Superior temporal gyrus (tissue), 1 donor: ENCODE results near the gene VSTM2L.
"Not testable (repeated sequence)": the region's sequence is repeated elsewhere in the genome, so short reads cannot be mapped to it uniquely, and the experiment has no call there.

ENCODE experiments used
- DNase-seq: peaks from one replicate; pipeline ENCODE4 v3.0.0-alpha.2; 2016; ENCODE audit errors: extremely low spot score

VSTM2L gene, protein sequence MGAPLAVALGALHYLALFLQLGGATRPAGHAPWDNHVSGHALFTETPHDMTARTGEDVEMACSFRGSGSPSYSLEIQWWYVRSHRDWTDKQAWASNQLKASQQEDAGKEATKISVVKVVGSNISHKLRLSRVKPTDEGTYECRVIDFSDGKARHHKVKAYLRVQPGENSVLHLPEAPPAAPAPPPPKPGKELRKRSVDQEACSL

DNA sequence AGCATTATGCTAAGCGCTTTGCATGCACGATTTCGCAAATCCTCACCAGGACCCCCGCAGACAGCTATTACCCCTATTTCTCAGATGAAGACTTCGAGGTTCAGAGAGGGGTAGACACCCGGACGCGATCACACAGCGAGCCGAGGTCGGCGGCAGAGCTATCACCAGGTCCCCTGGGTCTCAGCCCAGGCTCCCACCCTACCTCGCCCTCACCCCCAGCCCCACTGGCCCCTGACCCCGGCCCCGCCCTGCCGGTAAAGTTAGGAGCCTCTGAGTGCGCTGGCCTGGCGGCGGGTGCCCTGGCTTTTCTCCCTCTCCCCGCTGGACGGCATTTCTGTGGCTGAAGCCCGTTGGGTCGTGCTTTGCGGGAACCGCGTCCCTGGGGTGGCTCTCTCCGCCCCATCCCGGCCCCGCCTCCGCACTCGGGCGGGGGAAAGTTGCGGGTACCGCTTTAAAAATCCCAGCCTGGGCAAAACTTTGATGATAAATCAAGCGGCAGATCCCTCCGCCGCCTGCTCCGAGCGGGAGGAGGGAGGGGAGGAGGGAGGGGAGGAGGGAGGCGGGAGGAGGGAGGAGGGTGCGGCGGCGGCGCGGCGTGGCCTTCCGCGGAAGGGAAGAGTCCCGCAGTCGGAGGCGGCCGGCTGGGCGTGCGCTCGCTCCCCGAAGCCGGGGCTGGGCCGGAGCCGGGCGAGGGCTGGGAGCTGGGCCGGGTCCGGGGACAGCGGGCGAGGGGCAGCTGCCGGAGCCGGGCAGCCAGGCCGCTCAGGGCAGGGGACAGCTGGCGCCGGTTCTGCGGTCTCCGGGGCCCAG is at the start of gene VSTM2L:
TSS of gene VSTM2L (plus strand) at position 624 of the 810 bp plus-strand sequence. CDS start 224 bp downstream, outside the sequence.
- DNase-seq, result no peak

DNA sequence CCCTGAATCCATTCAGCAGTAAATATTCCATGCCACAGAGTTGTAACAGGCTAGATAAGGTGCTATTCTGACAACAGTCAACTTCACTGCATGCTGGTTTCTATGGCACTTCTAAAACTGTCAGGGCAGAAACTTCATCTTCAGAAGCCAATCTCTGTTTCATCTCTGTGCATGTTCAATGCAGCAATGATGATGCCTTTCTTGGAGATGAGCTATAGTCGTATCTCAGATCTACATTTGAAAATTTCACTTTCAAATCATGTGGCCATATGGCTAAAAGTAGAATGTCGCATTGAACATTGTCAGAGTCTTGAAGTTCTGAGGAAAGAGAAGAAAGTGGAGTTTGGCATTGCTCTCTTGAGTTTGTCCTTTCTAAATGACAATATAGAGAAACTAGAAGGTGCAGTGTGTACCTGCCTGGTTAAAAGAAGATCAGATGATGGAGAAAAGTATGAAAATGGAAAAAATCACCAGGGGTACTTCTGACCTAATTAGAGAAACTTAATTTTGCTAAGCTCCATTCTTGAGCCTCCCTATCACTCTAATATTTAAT is 49.0 kb upstream of the VSTM2L start:
- DNase-seq, result no peak

DNA sequence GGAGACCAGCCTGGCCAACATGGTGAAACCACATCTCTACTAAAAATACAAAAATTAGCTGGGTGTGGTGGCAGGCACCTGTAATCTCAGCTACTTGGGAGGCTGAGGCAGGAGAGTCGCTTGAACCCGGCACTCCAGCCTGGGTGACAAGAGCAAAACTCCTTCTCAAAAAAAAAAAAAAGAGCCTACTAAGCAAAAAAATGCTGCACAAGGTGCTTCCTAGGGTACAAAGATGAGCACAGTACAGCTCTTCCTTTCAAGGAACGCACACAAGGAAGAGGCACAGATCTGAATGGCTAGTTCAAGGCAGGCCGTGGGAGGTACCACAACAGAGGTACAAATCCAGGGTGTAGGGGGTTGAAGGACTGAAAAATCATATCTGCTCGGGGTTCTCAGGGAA is 46.9 kb upstream of the VSTM2L start:
- not testable (repeated sequence) for DNase-seq

DNA sequence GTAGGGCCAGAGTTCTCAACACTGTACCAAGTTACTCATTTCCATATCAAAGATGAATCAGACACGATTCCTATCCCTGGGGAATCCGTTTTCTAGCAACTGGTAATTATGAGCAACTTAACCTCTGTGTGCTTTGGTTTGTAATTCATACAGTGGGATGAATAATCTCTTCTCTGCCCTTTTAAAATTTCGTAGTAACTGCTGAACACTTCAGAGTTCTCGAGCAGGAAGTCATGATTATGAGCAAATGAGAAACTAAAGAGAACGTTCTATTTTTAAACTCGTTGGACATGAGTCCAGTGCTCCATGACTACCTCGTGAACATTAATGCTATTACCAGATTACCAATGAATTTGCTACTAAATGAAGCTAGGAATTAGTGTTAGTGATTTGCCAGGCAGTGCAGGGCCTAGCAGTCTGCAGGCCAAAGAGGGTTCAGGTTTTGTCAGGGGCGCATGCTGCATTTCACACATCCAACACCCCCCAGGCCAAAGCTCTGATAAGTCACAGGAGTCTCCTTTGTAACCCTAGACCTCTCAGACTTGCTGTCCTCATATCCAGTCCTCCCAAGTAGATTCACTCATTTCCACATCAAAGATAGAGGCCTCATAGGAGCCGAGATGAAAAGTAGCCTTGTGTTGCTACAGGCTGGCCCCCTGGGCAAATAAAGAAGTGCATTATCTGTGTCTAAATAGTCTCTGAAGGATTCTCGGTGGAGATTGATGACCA is 45.8 kb upstream of the VSTM2L start:
- DNase-seq, result no peak

DNA sequence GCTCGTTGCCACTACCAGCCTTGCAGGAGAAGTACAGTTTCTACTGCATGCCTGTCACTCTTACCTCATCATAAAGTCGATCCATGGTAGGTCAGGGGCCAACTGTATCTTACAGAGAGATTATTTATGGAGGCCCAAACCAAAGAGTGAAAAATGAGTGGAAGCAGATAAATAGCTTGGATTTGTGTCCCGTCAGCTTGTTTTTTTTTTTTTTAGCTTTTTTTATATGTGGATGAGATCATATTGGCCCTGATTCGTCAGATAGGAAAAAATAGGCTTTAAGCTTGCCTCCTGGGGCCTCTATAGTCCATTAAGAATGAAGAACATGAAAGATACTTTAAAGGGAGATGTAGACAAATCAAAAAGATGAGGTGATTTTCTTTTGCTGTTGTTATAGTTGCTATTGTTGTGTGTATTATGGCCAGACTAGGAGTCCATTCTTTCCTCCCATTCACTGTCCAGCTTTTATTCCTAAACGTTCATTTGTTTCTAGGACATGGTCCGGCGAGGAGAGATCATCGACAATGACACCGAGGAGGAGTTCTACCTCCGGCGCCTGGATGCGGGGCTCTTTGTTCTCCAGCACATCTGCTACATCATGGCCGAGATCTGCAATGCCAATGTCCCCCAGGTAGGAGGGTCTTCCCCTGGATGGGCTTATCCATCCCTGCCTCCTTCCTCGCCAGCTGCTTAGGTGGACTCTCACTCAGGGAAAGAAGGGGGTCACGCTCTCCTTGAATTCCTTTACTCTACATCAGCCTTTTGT is 43.3 kb upstream of the VSTM2L start:
- no peak for DNase-seq

DNA sequence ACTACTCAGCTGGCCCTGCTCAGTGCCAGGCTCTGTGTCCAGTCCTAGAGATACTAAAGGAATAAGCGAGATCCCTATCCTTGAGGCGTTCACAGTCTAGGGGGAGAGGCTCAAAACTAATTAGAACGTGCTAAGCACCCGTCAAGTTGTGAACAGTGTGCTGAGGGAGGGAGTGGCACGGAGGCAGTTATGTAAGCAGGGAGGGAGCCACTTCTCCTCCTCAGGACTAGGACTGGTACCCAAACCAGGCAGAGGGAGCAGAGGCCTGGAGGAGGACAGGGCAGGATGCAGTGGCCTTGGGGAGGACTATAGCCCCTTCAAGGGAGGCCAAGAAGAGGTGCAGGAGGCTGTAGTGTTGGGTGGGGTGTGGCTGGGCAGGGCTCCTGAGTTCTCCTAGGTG is 39.6 kb upstream of the VSTM2L start:
- no peak for DNase-seq

DNA sequence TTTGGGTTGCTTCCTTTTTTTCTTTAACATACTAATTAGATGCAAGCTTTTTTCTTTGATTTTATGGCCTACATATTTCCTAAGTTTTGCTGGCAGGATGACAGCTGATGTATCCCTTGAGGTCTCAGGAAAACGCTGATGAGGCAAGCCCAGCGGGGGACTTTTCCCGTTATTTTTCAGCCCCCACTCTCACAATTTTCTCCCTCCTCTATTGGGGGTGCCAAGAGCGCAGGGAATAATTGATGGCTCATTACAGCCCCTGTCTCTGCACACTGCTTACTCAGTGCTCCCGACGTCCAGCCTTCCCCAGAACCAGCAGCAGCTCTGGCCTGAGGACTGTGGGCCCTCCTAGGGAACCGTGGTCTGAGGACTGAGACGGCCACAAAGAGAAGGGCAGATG is 38.6 kb upstream of the VSTM2L start:
- no peak for DNase-seq

DNA sequence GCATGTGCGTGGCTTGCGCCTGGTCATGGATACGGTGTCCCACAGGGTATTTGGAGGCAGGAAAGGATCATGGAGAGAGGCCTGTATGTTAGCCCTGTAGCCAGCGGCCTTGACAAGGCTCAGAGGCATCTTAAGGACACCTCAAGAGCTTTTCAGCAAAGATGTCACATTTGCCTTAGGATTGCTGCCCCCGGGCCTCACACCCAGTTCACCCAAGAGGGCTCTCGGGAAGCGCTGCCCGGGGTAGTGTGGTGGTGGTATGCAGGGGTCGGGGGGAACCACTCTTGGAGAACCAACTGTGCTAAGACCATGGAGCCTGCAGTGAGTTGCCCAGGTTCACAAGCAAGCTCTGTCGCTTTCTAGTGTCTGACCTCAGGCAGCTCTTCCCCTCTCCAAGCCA is 36.9 kb upstream of the VSTM2L start:
- no peak for DNase-seq

DNA sequence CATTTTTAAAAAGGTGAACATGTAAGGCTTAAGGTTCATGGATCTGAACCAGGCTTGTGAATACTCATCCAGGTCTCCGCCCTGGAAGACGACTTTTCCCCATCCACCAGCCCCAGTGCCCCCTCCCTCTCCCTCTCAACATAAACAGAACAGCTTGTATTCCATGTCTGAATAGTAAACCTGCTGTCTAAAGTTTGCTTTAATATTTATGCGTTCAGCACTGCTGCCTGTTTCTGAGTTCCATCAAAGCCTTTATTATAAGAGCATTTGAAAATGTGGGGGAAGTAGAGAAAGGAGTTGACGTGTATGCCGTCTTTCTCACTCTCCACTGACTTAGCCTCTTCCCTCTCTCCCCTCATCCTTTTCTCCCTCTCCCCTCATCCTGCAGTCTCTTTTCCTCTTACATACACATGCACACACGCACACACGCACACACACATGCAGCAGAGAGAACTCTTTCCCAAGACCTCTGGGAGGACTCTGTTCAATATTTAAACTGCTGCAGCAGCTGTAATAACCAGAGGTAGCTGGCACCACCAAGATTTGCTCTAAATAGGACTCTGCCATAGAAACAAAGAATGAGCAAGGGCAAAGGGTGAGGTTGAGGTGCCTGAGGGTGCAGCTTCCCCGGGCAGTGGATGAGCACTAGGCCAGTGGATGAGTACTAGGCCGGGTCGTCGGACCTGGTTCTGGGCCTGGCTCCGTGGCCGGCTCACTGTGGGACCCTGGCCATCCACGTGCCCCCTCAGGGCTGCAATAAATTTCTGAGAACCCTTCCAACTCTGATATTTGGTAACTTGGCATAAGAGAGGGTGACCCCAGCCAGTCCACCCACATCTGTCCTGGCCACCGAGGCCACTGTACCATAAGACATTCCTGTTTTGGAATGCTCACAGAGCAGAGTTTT is 35.4 kb upstream of the VSTM2L start:
- no peak for DNase-seq

DNA sequence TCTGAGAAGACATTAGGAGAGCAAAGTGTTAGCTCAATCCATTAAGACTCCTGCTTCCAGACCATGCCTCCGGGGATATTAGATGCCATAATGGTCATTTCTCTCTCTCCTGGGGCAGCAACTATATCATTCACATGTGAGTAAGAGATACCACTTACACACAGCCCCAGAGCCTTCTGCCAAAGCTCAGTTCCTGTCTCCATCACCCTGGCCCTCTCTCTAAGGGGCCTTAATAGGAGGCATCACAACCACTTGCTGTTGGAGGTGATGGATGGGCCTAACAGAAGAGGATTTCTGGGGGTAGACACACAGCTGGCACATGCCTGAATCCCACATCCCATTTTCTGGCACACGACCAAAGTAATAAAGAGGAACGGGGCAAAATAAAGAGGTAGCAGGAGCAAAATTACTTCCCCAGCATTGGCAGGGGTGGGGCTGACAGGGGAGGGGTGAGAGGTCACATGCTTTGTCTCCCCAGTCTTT is 34.0 kb upstream of the VSTM2L start:
- DNase-seq, result no peak

DNA sequence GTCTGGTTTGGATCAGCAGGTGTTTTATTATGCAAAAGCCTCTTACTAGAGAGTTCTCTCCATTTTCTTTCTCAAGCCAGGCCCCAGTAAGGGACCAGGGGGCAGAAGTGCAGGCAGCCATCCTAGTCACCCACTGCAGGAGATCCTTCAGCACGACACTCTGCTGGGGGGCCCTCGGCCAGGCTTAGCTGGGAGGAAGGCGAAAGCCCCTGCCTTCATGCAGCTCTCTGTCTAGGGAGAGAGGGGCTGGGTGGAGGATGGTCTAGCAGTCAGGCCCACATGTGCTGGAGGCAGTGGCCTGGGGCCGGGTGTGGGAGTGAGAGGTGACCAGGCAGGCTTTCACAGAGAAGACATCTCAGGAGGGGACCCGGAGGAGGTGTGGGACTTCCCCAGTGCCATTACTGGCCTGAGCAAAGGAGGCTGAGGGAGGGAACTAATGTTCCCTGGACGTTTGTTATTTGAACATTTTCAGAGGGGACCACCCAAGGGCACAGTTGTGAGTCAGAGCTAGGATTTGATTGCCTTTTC is 33.5 kb upstream of the VSTM2L start:
- no peak for DNase-seq

DNA sequence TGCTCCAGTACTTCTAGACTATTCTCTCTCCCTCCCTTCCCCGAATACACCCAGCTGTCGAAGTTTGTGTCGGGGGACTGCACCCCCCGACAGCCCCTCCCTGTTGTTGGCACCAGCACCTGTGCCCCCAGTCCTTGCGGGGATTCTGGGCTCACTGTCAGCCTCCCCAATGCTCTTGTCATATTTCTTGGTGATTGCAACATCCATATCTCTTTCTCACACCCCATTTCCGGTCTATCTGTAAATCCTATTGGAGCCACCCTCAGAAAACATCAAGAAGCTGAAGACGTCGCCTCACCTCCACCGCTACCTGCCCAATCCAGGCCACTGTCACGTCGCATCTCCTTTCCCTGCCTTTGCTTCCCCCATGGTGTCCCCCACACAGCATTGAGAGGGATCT is 32.6 kb upstream of the VSTM2L start:
- DNase-seq, result no peak

DNA sequence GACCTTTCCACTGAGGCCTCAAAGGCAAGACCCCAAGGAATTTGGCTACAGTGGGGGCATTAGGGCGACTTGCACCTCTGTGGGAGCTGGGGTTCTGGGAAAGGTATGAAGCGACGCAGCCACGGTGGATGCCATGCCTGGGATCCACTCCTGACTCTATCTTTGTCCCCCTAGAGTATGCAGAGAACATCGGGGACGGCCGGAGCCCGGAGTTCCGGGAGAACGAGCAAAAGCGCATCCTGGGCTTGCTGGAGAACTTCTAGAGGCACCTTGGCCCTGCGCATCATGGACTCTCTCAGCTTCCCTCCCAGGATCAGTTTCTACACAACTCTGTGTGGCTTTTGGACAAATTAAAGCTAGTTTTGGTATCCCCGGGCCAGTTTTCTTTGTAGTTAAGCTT is 31.2 kb upstream of the VSTM2L start:
- no peak for DNase-seq

DNA sequence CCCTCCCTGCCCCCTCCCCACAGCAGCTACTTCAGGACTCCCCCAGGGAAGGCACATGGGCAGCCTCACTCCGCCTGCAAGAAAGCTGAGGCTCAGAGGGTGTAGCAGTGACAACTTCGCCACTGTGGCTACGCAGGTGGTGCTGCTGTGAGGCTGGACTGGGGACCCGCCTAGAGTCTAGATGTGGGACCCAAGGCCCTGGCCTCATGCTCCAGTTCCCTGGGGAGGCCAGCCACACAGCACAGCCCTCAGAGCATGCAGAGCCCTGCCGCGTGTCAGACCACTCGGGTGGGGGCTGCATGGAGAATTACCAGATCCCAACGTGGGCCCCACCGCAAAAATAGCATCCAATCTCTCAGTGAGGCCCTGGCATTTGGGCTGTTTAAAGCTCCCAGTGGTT is 30.8 kb upstream of the VSTM2L start:
- DNase-seq, result no peak

DNA sequence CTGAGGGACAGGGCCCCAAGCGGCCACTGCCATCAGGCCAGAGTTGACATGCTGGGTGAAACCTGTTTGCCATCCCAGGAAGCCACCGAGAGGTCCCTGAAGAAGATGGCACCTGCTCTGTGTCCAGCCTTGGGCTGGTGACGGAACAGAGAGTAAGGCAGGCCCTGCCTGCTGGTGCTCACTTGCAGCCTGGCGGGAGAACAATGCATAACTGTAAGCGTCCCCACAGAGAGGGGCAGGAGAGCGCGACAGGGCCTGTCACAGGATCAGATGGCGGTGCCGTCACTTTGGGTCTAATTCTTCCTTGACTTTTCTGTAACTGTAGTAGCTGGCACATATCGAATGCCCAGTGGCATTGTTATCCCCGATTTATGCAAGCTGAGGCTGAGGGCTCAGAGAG is 29.0 kb upstream of the VSTM2L start:
- peak; percentile 23 for DNase-seq

DNA sequence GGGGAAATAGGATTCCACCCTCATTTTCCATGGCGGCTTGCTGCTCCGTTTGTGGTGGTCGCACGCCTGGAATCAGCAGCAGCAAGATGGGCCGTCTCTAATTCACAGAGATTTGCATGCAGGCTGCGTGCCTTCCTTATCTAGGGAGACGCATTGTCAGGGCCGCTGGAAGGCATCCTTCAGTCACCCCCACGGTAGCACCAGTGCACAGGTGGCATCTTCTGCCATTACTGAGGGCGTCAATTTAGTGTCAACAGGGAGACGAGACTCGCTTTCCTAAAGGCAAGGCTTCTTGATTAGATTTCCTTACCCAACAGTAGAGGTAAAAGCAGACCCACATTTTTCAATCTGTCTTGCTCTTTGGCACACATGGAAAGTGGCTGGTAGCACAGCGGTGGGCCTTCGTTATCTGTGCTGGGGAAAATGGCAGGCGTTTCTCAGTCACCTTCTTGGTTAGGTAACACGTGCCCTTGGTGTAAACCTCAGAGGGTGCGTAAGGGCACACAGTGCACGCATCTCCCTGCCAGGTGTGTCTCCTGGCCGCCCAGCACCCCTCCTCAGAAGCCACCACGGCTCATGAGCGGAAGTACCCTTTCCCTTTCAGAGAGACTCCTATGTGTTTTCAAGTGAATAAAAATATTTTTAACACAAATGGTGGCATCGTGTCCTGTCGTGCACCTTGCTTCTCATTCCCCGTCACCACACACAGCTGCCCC is 27.3 kb upstream of the VSTM2L start:
- no peak for DNase-seq

DNA sequence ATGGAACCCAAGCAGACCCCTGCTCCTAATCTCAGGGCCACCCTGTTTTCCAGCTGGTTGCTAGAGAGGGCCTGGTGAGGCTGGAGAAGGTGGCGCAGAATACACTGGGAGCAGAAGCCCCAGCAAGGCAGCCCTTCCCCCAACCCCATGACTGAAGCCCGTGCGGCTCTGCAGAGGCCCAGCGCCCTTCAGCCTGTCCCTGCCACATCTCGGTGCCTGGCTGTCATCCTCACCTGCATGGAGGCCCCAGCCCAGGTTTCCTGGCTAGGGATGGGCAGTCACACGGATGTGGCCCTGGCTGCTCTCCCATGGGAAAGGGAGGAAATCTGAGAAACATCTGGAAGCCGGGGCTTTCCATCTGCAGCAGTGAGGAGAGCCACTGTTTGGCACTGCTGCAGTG is 26.1 kb upstream of the VSTM2L start:
- no peak for DNase-seq

DNA sequence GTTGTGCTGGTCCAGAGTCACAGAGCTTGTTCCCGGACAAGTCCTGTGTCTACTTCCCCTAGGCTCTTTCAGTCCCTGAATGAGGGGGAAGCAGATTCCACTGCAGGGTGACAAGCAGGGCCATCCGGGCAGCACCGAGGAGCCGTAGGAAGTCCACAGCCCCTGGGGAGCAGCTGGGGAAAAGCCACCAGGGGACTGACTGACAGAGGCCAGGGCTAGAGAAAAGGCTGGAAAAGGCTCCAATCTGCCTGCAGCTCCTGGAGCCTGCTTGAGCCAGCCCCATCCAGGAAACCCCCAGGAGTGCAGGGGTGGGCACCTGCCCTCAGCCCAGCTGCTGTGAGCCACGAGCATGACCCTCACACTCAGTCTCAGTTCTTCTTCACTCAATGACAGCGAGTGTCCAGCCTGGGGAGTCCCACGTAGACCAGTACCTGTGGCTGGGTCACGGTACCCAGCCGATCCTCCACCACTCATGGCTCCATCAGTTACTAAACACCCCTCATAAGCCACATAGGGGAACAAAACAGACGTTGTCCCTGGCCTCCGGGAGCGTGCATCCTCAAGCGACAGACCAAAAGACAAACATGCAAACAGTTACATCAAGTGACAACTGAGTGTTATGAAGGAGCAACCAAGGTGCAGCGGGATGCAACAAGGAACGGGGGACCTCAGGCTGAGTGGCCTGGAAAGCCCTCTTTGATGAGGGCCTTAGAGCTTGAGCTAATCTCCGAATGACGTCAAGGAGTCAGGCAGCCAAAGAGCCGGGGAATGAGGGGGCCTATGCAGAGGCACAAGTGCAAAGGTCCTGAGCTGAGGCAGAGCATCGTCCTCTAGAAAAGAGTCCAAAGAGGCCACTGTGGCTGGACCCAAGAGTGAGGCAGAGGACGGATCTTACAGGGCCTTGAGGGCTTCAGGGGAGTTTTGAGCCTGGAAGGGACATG is 24.8 kb upstream of the VSTM2L start:
- DNase-seq, result no peak
